HepG2 (cell line): Measurements from ENCODE around the gene RASAL3.

Source experiments
- JDP2 ChIP-seq: sonication (generic); formaldehyde crosslinking; IDR thresholded peaks from 2 replicates; pipeline ENCODE4 v1.8.1; 2022; ENCODE audit warnings: missing genetic modification reagents, borderline replicate concordance
- KAT2B ChIP-seq: fragments of 150-350 bp; IDR thresholded peaks from 2 replicates; pipeline ENCODE4 v1.6.1; 2014; ENCODE audit warnings: low read depth, low read length, borderline replicate concordance
- POLR2A ChIP-seq, 2 experiments: IDR thresholded peaks; 2 replicates each; pipeline ENCODE4 v1.6.1; 2011; ENCODE audit warnings: low read depth in 2 of 2, low read length in 2 of 2, mild to moderate bottlenecking in 1 of 2, moderate library complexity in 1 of 2; ENCODE audit not compliant: insufficient read depth in 1 of 2
- SMC3 ChIP-seq: IDR thresholded peaks from 2 replicates; pipeline ENCODE4 v1.6.1; 2011; ENCODE audit warnings: low read length, improper control_type of control experiment
- STAT5B ChIP-seq: sonication (generic); formaldehyde crosslinking; IDR thresholded peaks from 2 replicates; pipeline ENCODE4 v1.4.0; 2020; ENCODE audit warnings: missing genetic modification reagents
- TARDBP ChIP-seq: sonication (generic); formaldehyde crosslinking; IDR thresholded peaks from 2 replicates; pipeline ENCODE4 v1.8.0; 2022; ENCODE audit warnings: mild to moderate bottlenecking, missing genetic modification reagents
- ZNF274 ChIP-seq: sonication (generic); formaldehyde crosslinking; IDR thresholded peaks from 2 replicates; pipeline ENCODE4 v1.5.1; 2020; ENCODE audit warnings: mild to moderate bottlenecking, missing genetic modification reagents
- ZSCAN9 ChIP-seq: IDR thresholded peaks from 2 replicates; pipeline ENCODE4 v1.6.1; 2016; ENCODE audit warnings: borderline replicate concordance
- TF ChIP-seq, protein P1 (sequence below): sonication (generic); formaldehyde crosslinking; IDR thresholded peaks from 2 replicates; pipeline ENCODE4 v1.5.0; 2020; ENCODE audit warnings: missing genetic modification reagents
- TF ChIP-seq, protein P2 (sequence below): sonication (generic); formaldehyde crosslinking; IDR thresholded peaks from 2 replicates; pipeline ENCODE4 v1.5.0; 2020; ENCODE audit warnings: mild to moderate bottlenecking, missing genetic modification reagents, moderate library complexity
- TF ChIP-seq, protein P3 (sequence below): sonication (generic); formaldehyde crosslinking; IDR thresholded peaks from 2 replicates; pipeline ENCODE4 v1.4.0; 2020; ENCODE audit warnings: low read depth, missing genetic modification reagents

DNA sequence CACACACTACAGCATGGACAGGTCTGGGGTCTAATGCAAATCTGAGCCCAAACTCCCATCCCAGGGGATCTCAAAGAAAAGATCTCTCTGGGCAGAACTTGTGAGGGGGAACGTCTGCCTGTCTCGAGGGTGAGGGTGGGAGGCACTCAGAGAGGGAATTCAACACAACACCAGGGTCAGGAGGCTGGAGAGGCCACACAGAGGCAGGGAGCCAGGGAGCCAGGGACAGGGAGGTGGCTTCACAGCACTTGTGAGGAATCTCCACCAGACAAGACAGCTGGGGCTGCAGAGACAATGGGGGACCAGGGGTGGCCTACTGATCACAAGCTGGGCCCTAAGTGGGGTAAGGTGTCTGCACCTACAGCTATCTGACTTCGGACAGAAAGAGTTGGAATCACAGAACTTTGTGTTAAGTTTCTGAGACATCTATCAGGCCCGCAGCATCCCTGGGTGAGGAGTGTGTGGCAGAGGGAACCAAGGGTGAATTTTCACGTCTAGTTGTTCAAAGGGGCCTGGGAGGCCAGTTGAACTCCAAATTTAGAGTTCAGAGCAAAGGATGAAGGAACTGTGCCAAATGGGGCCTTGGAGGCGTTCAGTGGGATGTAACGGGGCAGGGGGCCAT lies 32.8 kb downstream of the RASAL3 start:
- TF ChIP-seq ZSCAN9 (CRISPR knock-in tag), result no peak
- TF ChIP-seq POLR2A (IDR thresholded peaks at IDR 0.05; ENCODE audit: insufficient read depth in 1 of 2, low read depth in 2 of 2, low read length in 2 of 2), result no peak
- TF ChIP-seq, protein P1, sequence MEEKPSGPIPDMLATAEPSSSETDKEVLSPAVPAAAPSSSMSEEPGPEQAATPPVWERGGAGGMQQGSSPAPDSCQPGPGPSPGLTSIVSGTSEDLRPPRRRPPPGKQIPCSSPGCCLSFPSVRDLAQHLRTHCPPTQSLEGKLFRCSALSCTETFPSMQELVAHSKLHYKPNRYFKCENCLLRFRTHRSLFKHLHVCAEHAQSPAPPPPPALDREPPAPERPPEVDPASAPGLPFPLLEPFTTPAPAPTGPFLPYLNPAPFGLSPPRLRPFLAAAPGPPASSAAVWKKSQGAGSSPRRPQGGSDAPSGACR (CRISPR knock-in tag), result no peak
- TF ChIP-seq, protein P2, sequence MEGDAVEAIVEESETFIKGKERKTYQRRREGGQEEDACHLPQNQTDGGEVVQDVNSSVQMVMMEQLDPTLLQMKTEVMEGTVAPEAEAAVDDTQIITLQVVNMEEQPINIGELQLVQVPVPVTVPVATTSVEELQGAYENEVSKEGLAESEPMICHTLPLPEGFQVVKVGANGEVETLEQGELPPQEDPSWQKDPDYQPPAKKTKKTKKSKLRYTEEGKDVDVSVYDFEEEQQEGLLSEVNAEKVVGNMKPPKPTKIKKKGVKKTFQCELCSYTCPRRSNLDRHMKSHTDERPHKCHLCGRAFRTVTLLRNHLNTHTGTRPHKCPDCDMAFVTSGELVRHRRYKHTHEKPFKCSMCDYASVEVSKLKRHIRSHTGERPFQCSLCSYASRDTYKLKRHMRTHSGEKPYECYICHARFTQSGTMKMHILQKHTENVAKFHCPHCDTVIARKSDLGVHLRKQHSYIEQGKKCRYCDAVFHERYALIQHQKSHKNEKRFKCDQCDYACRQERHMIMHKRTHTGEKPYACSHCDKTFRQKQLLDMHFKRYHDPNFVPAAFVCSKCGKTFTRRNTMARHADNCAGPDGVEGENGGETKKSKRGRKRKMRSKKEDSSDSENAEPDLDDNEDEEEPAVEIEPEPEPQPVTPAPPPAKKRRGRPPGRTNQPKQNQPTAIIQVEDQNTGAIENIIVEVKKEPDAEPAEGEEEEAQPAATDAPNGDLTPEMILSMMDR, result no peak
- no peak for TF ChIP-seq SMC3
- TF ChIP-seq STAT5B (CRISPR knock-in tag), result no peak
- no peak for TF ChIP-seq JDP2
- TF ChIP-seq, protein P3, sequence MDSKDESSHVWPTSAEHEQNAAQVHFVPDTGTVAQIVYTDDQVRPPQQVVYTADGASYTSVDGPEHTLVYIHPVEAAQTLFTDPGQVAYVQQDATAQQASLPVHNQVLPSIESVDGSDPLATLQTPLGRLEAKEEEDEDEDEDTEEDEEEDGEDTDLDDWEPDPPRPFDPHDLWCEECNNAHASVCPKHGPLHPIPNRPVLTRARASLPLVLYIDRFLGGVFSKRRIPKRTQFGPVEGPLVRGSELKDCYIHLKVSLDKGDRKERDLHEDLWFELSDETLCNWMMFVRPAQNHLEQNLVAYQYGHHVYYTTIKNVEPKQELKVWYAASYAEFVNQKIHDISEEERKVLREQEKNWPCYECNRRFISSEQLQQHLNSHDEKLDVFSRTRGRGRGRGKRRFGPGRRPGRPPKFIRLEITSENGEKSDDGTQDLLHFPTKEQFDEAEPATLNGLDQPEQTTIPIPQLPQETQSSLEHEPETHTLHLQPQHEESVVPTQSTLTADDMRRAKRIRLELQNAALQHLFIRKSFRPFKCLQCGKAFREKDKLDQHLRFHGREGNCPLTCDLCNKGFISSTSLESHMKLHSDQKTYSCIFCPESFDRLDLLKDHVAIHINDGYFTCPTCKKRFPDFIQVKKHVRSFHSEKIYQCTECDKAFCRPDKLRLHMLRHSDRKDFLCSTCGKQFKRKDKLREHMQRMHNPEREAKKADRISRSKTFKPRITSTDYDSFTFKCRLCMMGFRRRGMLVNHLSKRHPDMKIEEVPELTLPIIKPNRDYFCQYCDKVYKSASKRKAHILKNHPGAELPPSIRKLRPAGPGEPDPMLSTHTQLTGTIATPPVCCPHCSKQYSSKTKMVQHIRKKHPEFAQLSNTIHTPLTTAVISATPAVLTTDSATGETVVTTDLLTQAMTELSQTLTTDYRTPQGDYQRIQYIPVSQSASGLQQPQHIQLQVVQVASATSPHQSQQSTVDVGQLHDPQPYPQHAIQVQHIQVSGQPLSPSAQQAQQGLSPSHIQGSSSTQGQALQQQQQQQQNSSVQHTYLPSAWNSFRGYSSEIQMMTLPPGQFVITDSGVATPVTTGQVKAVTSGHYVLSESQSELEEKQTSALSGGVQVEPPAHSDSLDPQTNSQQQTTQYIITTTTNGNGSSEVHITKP (CRISPR knock-in tag), result no peak
- TF ChIP-seq KAT2B, result no peak
- no peak for TF ChIP-seq TARDBP (CRISPR knock-in tag)
- TF ChIP-seq ZNF274, result no peak
